HUES48 (cell line): ENCODE data around the gene RAB43.

ENCODE experiments used
- H3K27ac ChIP-seq: one replicate; pipeline ENCODE4 v1.7.0; 2013; ENCODE audit warnings: low read depth, low read length, inconsistent platforms
- H3K27me3 ChIP-seq: 2 replicates; pipeline ENCODE4 v1.6.1; 2013; ENCODE audit warnings: mild to moderate bottlenecking, low read length; ENCODE audit not compliant: control insufficient read depth, insufficient read depth
- H3K36me3 ChIP-seq: 2 replicates; pipeline ENCODE4 v1.6.1; 2013; ENCODE audit warnings: low read length; ENCODE audit not compliant: control insufficient read depth, insufficient read depth
- H3K4me1 ChIP-seq: 2 replicates; pipeline ENCODE4 v1.6.1; 2013; ENCODE audit warnings: mild to moderate bottlenecking, low read length; ENCODE audit not compliant: control insufficient read depth, insufficient read depth
- H3K4me3 ChIP-seq: 2 replicates; pipeline ENCODE4 v1.5.1; 2013; ENCODE audit warnings: mild to moderate bottlenecking, low read depth, low read length
- H3K9ac ChIP-seq: 2 replicates; pipeline ENCODE4 v1.6.1; 2013; ENCODE audit warnings: mild to moderate bottlenecking, low read depth, low read length, moderate library complexity
- H3K9me3 ChIP-seq: 2 replicates; pipeline ENCODE4 v1.6.1; 2013; ENCODE audit warnings: low read length; ENCODE audit not compliant: control insufficient read depth, insufficient read depth

Gene RAB43

DNA sequence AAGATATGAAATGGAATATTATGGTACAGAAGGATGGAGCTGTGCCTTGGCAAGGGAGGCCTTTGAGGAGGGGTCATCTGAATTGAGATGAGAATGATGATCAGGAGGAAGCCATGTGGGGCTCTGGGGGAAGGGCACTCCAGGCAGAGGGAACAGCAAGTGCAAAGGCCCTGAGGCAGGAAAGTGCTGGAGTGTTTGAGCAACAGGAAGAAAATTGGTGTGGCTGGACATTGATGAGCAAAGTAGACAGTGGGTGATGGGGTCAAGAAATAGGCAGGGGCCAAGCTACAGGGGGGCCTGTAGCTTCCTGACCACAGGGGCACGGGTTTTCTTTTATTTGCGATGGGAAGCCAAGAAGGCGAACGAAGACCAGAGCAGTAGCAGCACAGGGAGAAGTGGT lies 64.4 kb downstream of the RAB43 start:
- Histone ChIP-seq H3K9me3 (no peaks in the 10 kb centered on the region), H3K9ac (no peak overlapping the region), H3K27ac (no peak overlapping the region), H3K27me3 (no peaks in the 10 kb centered on the region), H3K36me3 (no peaks in the 10 kb centered on the region), H3K4me3 (no peak overlapping the region), H3K4me1 (no peaks in the 10 kb centered on the region)

DNA sequence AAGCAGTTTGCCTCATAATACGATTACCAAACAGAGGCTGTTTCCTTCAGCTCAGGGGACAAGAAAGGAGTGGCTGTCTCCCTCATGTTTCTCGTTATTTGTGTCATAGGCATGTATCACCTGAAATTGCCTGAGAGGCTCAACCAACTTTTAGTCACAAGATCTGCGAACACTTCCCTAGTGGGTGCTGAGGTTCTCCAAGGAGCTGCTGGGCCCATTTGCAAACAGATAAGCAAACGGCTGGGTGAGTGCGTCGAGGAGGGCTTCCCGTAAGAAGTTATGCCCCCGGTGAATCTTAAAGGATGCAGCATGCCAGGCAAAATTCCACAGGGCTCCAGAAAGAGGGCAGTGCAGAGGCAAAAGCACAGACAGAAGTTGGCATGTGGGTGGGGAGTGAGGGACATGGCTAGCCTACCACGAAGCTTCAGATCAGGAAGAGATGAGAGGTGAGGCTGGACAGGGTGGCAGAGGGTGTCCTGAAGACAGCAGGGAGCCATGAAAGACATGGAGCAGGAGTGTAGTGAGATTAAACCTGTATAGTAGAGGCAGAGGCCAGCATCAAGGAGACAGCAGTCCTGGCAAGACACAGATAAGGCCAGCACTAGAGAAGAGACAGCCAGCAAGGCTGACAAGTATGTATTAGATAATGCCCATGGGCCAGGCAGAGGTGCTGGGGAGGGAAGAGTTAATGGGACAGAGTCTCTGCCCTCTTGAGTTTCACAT lies 65.0 kb downstream of the RAB43 start:
- Histone ChIP-seq H3K9me3 (no peaks in the 10 kb centered on the region), H3K9ac (no peak overlapping the region), H3K4me3 (no peak overlapping the region), H3K4me1 (no peaks in the 10 kb centered on the region), H3K27me3 (no peaks in the 10 kb centered on the region), H3K27ac (no peak overlapping the region), H3K36me3 (no peaks in the 10 kb centered on the region)

GRCh38 chr3:129054605-129055104 lies 66.9 kb downstream of the RAB43 start:
- H3K4me1 ChIP-seq: no peaks in the 10 kb centered on the region
- H3K9ac ChIP-seq: no peak overlapping the region
- H3K9me3 ChIP-seq: no peaks in the 10 kb centered on the region
- no peaks in the 10 kb centered on the region for H3K36me3 ChIP-seq
- no peak overlapping the region for H3K4me3 ChIP-seq
- H3K27me3 ChIP-seq: no peaks in the 10 kb centered on the region
- H3K27ac ChIP-seq: no peak overlapping the region

- Histone ChIP-seq H3K9ac (no peak overlapping the region), H3K9me3 (peaks cover 4% of the 10 kb centered on the region; the same call in 1 of the 2 replicates), H3K4me1 (no peaks in the 10 kb centered on the region), H3K27ac (no peak overlapping the region), H3K36me3 (no peaks in the 10 kb centered on the region), H3K27me3 (no peaks in the 10 kb centered on the region), H3K4me3 (no peak overlapping the region)
Measured at GRCh38 chr3:129052675-129053074, 68.9 kb downstream of the RAB43 start.

DNA sequence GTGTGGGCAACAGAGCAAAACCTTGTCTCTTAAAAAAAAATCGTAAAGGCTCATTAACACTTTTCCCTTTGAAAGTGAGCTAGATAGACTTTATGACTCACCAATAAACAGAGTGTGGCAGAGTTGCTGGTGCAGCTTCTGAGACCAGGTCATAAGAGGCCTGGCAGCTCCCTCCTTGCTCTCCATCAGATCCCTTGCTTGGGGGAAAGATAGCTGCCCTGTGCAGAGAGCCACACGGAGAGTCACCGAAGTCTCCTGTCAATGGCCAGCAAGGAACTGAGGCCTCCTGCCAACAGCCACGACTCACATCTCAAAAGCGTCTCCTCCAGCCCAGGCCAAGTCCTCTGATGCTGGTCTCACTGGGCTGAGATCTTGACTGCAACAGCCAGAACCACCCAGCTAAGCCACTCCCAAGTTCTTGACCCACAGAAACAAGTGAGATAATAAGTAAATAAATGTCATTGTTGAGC lies 69.7 kb downstream of the RAB43 start:
- Histone ChIP-seq H3K9me3 (peaks cover 4% of the 10 kb centered on the region; the same call in 1 of the 2 replicates), H3K4me1 (no peaks in the 10 kb centered on the region), H3K9ac (no peak overlapping the region), H3K36me3 (no peaks in the 10 kb centered on the region), H3K27me3 (no peaks in the 10 kb centered on the region), H3K4me3 (no peak overlapping the region), H3K27ac (no peak overlapping the region)

GRCh38 chr3:129050556-129051295 lies 70.9 kb downstream of the RAB43 start:
- Histone ChIP-seq H3K4me3 (no peak overlapping the region), H3K27ac (no peak overlapping the region), H3K9me3 (peaks cover 4% of the 10 kb centered on the region; the same call in 1 of the 2 replicates), H3K27me3 (no peaks in the 10 kb centered on the region), H3K9ac (no peak overlapping the region), H3K36me3 (no peaks in the 10 kb centered on the region), H3K4me1 (no peaks in the 10 kb centered on the region)

DNA sequence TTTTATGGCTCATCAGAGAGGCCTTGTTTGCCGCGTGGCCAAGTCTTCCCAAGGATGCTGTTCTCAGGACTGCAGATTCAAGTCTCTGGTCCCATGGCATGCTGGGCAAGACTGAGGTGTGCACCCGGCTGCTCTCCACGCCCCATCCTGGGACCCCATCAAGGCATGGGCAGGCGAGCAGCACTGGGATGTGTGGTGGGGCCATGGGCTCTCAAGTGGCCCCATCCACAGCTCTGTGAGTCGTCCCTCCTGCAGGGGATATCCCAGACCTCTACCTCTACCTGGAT lies 74.1 kb downstream of the RAB43 start:
- H3K36me3 ChIP-seq: no peaks in the 10 kb centered on the region
- no peaks in the 10 kb centered on the region for H3K27me3 ChIP-seq
- H3K27ac ChIP-seq: no peak overlapping the region
- 0 out of 2 replicates have a peak, but pooled peaks cover 1% of the 10 kb centered on the region for H3K4me1 ChIP-seq
- H3K9me3 ChIP-seq: peaks cover 4% of the 10 kb centered on the region; the same call in 1 of the 2 replicates
- H3K4me3 ChIP-seq: no peak overlapping the region
- H3K9ac ChIP-seq: no peak overlapping the region

- no peaks in the 10 kb centered on the region for H3K36me3 ChIP-seq
- H3K4me1 ChIP-seq: peaks cover 6% of the 10 kb centered on the region; the same call in 1 of the 2 replicates
- H3K27ac ChIP-seq: no peak overlapping the region
- H3K27me3 ChIP-seq: no peaks in the 10 kb centered on the region
- H3K9me3 ChIP-seq: peaks cover 4% of the 10 kb centered on the region; the same call in 1 of the 2 replicates
- no peak overlapping the region for H3K4me3 ChIP-seq
- no peak overlapping the region for H3K9ac ChIP-seq
Measured at GRCh38 chr3:129046732-129047552, 74.7 kb downstream of the RAB43 start.

- no peaks in the 10 kb centered on the region for H3K27me3 ChIP-seq
- peaks cover 6% of the 10 kb centered on the region; the same call in 1 of the 2 replicates for H3K4me1 ChIP-seq
- no peak overlapping the region for H3K4me3 ChIP-seq
- no peak overlapping the region for H3K27ac ChIP-seq
- peaks cover 4% of the 10 kb centered on the region; the same call in 1 of the 2 replicates for H3K9me3 ChIP-seq
- H3K36me3 ChIP-seq: no peaks in the 10 kb centered on the region
- no peak overlapping the region for H3K9ac ChIP-seq
Measured at GRCh38 chr3:129046037-129046731, 75.4 kb downstream of the RAB43 start.

GRCh38 chr3:129045675-129046036 lies 75.9 kb downstream of the RAB43 start:
- no peak overlapping the region for H3K4me3 ChIP-seq
- no peaks in the 10 kb centered on the region for H3K36me3 ChIP-seq
- H3K27me3 ChIP-seq: no peaks in the 10 kb centered on the region
- H3K27ac ChIP-seq: no peak overlapping the region
- peaks cover 6% of the 10 kb centered on the region; the same call in 1 of the 2 replicates for H3K4me1 ChIP-seq
- peaks cover 4% of the 10 kb centered on the region; the same call in 1 of the 2 replicates for H3K9me3 ChIP-seq
- H3K9ac ChIP-seq: no peak overlapping the region
